IMR-90 (cell line): ENCODE measurements around the gene CCDC50.

ENCODE experiments used
- BHLHE40 ChIP-seq: fragments of 150-350 bp; IDR thresholded peaks from 2 replicates; pipeline ENCODE4 v1.6.1; 2016; ENCODE audit warnings: mild to moderate bottlenecking, low read depth, low read length
- CEBPB ChIP-seq: IDR thresholded peaks from 2 replicates; pipeline ENCODE4 v1.6.1; 2012; ENCODE audit warnings: low read depth, low read length, improper control_type of control experiment
- CHD1 ChIP-seq: IDR thresholded peaks from 2 replicates; pipeline ENCODE4 v1.6.1; 2012; ENCODE audit warnings: low read depth, low read length, improper control_type of control experiment
- MAFK ChIP-seq: IDR thresholded peaks from 2 replicates; pipeline ENCODE4 v1.6.1; 2012; ENCODE audit warnings: low read depth, low read length, improper control_type of control experiment
- MAZ ChIP-seq: IDR thresholded peaks from 2 replicates; pipeline ENCODE4 v1.6.1; 2012; ENCODE audit warnings: low read depth, mild to moderate bottlenecking, low read length, improper control_type of control experiment, moderate library complexity, borderline replicate concordance
- MXI1 ChIP-seq: IDR thresholded peaks from 2 replicates; pipeline ENCODE4 v1.6.1; 2012; ENCODE audit warnings: low read depth, mild to moderate bottlenecking, low read length, moderate library complexity, borderline replicate concordance
- NFE2L2 ChIP-seq: fragments of 150-350 bp; IDR thresholded peaks from 2 replicates; pipeline ENCODE4 v1.6.1; 2016; ENCODE audit warnings: low read depth, mild to moderate bottlenecking, low read length
- POLR2A ChIP-seq: IDR thresholded peaks from 2 replicates; pipeline ENCODE4 v1.6.1; 2012; ENCODE audit warnings: mild to moderate bottlenecking, low read depth, low read length
- RAD21 ChIP-seq: IDR thresholded peaks from 2 replicates; pipeline ENCODE4 v1.6.1; 2012; ENCODE audit warnings: low read length, improper control_type of control experiment
- RCOR1 ChIP-seq: IDR thresholded peaks from 2 replicates; pipeline ENCODE4 v1.6.1; 2012; ENCODE audit warnings: mild to moderate bottlenecking, low read length, improper control_type of control experiment; ENCODE audit not compliant: insufficient replicate concordance
- SMC3 ChIP-seq: fragments of 150-350 bp; IDR thresholded peaks from 2 replicates; pipeline ENCODE4 v1.6.1; 2016; ENCODE audit warnings: low read depth, mild to moderate bottlenecking, antibody characterized with exemption, low read length, moderate library complexity
- TF ChIP-seq, protein P1 (sequence below): conservative IDR thresholded peaks from 2 replicates; pipeline ENCODE4 v1.5.1; 2012; ENCODE audit warnings: mild to moderate bottlenecking, low read depth, low read length, improper control_type of control experiment
- TF ChIP-seq, protein P2 (sequence below): fragments of 150-350 bp; IDR thresholded peaks from 2 replicates; pipeline ENCODE4 v1.6.1; 2017; ENCODE audit warnings: mild to moderate bottlenecking, antibody characterized with exemption, low read length, low read depth
- TF ChIP-seq, protein P3 (sequence below): fragments of 150-350 bp; IDR thresholded peaks from 2 replicates; pipeline ENCODE4 v1.6.1; 2016; ENCODE audit warnings: low read depth, mild to moderate bottlenecking, low read length, moderate library complexity, borderline replicate concordance

DNA sequence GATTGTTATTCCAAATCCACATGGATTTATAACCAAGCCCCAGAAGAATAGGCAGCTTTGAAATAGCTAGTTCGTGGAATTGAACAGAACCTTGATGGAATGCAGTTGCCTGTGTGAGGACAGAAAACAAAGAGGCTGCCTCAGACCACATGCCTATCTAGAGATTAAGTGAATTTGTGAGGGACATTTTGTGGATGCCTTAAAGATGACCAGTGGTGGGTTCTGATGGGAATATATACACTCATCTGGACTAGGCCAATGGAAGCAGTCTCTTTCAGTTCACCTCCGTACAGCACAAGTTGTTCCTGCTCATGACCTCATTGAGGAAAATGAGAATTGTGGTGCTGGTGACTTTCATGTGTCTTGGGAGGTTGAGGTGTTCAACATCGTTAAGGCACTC is 68.6 kb downstream of the CCDC50 start:
- TF ChIP-seq MAFK = no peak
- no peak for TF ChIP-seq POLR2A
- TF ChIP-seq MAZ = no peak
- TF ChIP-seq, protein P1, sequence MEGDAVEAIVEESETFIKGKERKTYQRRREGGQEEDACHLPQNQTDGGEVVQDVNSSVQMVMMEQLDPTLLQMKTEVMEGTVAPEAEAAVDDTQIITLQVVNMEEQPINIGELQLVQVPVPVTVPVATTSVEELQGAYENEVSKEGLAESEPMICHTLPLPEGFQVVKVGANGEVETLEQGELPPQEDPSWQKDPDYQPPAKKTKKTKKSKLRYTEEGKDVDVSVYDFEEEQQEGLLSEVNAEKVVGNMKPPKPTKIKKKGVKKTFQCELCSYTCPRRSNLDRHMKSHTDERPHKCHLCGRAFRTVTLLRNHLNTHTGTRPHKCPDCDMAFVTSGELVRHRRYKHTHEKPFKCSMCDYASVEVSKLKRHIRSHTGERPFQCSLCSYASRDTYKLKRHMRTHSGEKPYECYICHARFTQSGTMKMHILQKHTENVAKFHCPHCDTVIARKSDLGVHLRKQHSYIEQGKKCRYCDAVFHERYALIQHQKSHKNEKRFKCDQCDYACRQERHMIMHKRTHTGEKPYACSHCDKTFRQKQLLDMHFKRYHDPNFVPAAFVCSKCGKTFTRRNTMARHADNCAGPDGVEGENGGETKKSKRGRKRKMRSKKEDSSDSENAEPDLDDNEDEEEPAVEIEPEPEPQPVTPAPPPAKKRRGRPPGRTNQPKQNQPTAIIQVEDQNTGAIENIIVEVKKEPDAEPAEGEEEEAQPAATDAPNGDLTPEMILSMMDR = no peak
- TF ChIP-seq, protein P2, sequence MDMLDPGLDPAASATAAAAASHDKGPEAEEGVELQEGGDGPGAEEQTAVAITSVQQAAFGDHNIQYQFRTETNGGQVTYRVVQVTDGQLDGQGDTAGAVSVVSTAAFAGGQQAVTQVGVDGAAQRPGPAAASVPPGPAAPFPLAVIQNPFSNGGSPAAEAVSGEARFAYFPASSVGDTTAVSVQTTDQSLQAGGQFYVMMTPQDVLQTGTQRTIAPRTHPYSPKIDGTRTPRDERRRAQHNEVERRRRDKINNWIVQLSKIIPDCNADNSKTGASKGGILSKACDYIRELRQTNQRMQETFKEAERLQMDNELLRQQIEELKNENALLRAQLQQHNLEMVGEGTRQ = no peak
- no peak for TF ChIP-seq BHLHE40
- TF ChIP-seq RAD21 = no peak
- TF ChIP-seq, protein P3, sequence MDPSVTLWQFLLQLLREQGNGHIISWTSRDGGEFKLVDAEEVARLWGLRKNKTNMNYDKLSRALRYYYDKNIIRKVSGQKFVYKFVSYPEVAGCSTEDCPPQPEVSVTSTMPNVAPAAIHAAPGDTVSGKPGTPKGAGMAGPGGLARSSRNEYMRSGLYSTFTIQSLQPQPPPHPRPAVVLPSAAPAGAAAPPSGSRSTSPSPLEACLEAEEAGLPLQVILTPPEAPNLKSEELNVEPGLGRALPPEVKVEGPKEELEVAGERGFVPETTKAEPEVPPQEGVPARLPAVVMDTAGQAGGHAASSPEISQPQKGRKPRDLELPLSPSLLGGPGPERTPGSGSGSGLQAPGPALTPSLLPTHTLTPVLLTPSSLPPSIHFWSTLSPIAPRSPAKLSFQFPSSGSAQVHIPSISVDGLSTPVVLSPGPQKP = no peak
- TF ChIP-seq SMC3 = no peak
- no peak for TF ChIP-seq MXI1
- TF ChIP-seq CEBPB = no peak
- no peak for TF ChIP-seq RCOR1
- no peak for TF ChIP-seq CHD1
- TF ChIP-seq NFE2L2 = no peak
